Ammon's horn (tissue), 1 donor: Measurements from ENCODE around the gene IPO4.

Experiments used
- DNase-seq: peaks from one replicate; pipeline ENCODE4 v3.0.0-alpha.2; 2016; ENCODE audit warnings: low spot score

The IPO4 gene

GRCh38 chr14:24177041-24177825 is 11.4 kb downstream of the IPO4 start:
- no peak for DNase-seq

- no peak for DNase-seq
Measured at GRCh38 chr14:24176599-24176998, 12.0 kb downstream of the IPO4 start.

GRCh38 chr14:24172871-24173281 is 15.7 kb downstream of the IPO4 start:
- no peak for DNase-seq

- no peak for DNase-seq
Measured at GRCh38 chr14:24172261-24172860, 16.3 kb downstream of the IPO4 start.

GRCh38 chr14:24171422-24172260 is 17.0 kb downstream of the IPO4 start, which contains the start of gene REC8:
Gene REC8, plus strand, starts transcription at chr14:24172080. Its CDS starts 473 bp downstream, at chr14:24172553.
- peak; percentile 97 for DNase-seq

GRCh38 chr14:24167469-24168114 is 21.0 kb downstream of the IPO4 start:
- no peak for DNase-seq

DNA sequence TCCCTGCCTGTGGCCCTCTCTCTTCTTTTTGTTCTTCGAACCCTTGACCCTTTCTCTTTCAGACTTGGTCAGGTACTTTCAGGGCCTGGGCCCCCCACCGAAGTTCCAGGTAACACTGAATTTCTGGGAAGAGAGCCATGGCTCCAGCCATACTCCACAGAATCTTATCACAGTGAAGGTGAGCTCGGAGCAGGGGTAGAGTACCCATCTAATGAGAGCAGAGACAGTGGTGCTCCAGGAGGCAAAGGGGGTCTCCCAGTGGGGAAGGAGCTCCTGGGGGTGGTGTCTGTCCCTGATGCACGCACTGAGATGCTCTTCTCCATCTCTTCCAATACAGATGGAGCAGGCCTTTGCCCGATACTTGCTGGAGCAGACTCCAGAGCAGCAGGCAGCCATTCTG is 22.8 kb downstream of the IPO4 start:
- DNase-seq = no peak

DNA sequence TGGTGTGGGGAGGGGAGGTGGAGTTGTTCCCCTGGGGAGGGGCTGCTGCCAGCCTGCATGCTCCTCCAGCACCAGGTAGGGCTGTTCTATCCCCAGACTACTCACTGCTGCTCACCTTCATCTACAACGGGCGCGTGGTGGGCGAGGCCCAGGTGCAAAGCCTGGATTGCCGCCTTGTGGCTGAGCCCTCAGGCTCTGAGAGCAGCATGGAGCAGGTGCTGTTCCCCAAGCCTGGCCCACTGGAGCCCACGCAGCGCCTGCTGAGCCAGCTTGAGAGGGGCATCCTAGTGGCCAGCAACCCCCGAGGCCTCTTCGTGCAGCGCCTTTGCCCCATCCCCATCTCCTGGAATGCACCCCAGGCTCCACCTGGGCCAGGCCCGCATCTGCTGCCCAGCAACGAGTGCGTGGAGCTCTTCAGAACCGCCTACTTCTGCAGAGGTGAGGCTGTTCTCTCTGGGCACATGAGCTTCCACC is 24.1 kb downstream of the IPO4 start:
- DNase-seq = no peak

- DNase-seq = no peak
Measured at GRCh38 chr14:24162093-24162492, 26.5 kb downstream of the IPO4 start.

GRCh38 chr14:24160850-24161804 is 27.5 kb downstream of the IPO4 start, which contains the start of gene IRF9:
Gene IRF9, plus strand, starts transcription at chr14:24161265. Its CDS starts 880 bp downstream, at chr14:24162145.
- peak; percentile 96 for DNase-seq

DNA sequence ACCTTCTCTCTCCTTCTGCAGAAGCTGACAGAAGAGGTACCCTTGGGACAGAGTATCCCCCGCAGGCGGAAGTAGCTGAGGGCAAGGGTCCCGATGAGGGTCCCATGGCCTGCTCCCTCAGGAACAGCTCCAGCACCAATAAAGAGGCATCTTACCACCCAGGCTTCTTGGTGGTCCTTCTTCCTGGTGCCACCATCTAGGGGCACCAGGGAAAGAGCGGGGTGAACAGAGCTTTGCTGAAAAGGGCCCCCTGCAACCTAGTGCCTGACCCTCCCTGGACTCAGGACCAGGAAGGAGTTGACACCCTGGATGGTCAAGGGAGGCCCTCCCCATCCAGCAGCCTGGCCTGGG is 28.1 kb downstream of the IPO4 start:
- DNase-seq = no peak

DNA sequence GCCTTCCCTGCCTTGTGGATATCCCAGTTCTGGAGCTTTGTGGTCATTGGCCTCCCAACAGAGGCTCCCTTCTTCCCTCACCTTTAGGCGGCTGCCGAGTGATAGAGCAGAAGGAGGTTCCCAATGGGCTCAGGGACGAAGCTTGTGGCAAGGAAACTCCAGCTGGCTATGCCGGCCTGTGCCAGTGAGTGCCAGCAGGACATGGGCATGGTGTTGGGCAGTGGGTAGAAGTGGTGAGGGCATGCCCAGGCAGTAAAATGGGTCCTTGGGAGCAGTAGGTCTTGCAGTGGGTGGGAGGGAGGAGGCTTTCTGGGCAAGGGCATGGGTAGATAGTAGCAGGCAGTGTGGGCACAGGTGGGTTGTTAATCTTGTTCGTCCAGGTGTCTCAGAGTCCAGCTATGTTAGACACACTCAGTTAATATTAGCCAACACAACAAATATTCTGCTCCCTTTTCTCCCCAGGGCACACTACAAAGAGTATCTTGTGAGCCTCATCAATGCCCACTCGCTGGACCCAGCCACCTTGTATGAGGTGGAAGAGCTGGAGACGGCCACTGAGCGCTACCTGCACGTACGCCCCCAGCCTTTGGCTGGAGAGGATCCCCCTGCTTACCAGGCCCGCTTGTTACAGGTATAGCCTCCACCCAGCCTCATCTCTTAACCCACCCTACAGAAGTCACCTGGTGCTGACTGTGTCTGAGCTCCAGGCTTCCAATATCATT is 28.7 kb downstream of the IPO4 start:
- DNase-seq = no peak

- no peak for DNase-seq
Measured at GRCh38 chr14:24157331-24157730, 31.3 kb downstream of the IPO4 start.

DNA sequence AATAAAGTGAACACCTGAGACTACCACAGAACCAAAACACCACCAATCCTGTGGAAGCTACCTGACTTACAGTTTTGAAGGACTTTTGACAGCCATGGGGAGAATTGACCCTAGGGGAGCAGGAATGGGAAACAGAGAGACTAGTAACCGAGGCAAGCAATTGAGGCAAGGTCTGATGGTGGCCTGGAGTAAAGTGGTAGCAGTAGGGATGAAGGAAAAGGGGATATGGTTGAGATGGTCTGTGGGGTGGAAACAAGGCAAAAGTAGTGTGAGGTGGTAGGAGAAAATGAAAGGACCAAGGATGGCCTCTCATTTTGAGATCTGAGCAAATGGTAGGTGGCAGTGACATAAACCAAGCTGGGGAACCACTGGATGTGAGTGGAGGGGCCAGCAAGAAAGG is 31.8 kb downstream of the IPO4 start:
- DNase-seq = no peak

DNA sequence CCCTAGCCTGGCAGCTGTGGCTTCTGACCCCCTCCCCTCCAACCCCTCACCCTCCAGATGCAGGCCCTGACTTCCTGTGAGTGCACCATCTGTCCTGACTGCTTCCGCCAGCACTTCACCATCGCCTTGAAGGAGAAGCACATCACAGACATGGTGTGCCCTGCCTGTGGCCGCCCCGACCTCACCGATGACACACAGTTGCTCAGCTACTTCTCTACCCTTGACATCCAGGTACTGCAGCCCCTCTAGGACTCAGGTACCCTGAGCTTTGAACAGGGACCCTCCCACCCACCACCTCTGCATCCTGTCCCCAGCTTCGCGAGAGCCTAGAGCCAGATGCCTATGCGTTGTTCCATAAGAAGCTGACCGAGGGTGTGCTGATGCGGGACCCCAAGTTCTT is 33.5 kb downstream of the IPO4 start:
- DNase-seq = no peak

GRCh38 chr14:24151404-24152080 is 37.1 kb downstream of the IPO4 start:
- no peak for DNase-seq

- DNase-seq = no peak
Measured at GRCh38 chr14:24150993-24151392, 37.6 kb downstream of the IPO4 start.

DNA sequence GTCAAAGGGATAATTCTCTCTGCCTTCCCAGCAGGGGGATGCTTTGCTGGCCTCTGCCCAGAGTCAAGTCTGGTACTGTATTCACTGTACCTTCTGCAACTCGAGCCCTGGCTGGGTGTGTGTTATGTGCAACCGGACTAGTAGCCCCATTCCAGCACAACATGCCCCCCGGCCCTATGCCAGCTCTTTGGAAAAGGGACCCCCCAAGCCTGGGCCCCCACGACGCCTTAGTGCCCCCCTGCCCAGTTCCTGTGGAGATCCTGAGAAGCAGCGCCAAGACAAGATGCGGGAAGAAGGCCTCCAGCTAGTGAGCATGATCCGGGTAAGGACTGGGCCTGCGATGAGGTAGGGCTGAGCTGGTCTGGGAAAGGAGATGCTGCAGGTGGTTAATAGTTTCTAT is 38.0 kb downstream of the IPO4 start:
- no peak for DNase-seq

GRCh38 chr14:24150061-24150460 is 38.6 kb downstream of the IPO4 start:
- DNase-seq = no peak
